ENCODE results near the gene CDC42BPA. TPM values are rescaled to one million over a fixed set of nuclear protein-coding genes. Genes with fewer than 3 reads are reported as not detected.

CDC42BPA gene
- total and polyA plus RNA-seq, 2 donors (not counting 3 experiments of a cell fraction or from before 2014, with no cell fraction given), result 26.1 to 92.6 TPM

DNA sequence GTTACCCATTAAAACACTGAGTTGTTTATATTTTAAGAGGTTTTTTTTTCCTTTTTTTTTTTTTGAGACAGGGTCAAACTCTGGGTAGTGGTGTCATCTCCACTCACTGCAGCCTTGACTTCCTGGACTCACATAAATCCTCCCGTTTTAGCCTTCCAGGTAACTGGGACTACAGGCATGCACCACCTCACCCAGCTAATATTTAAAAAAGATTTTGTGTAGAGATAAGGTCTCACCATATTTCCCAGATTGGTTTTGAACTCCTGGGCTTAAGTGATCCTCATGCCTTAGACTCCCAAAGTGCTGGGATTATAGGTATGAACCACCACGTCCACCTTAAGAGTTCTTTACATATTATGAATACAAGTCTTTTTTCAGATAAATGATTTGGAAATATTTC is 231.7 kb downstream of the CDC42BPA start:
- ChIA-PET CTCF (no interaction called here), POLR2A (no interaction called here)
- no peaks in the 10 kb centered on the region for H3K27me3 ChIP-seq (ENCODE audit: control insufficient read depth in 2 of 2, insufficient read depth in 2 of 2, low read length in 2 of 2)
- FAIRE-seq (no peak), DNase-seq (ENCODE audit: low read depth, low spot score) (no peak)
- H3K27ac ChIP-seq (ENCODE audit: insufficient read depth, low read depth, low read length), result no peak overlapping the region
- intact Hi-C loops (cut with micrococcal nuclease), result no loop called here
- H3K79me2 ChIP-seq (ENCODE audit: control insufficient read depth, insufficient read depth, low read length), result no peaks in the 10 kb centered on the region
- H3K9me1 ChIP-seq (replicated peaks; ENCODE audit: control insufficient read depth, extremely low read depth, insufficient read depth, low read length), result no peaks in the 10 kb centered on the region
- H3K9ac ChIP-seq (replicated peaks; ENCODE audit: extremely low read depth, insufficient read depth, low read length), result no peak overlapping the region
- peaks cover 0 to 7% of the 10 kb centered on the region in 2 experiments for H3K36me3 ChIP-seq (ENCODE audit: control insufficient read depth in 2 of 2, extremely low read depth in 1 of 2, insufficient read depth in 2 of 2, low read length in 2 of 2)
- no peak overlapping the region for H3K4me2 ChIP-seq (ENCODE audit: insufficient read depth, low read length)
- dilution Hi-C loops (cut with MboI; ENCODE audit: extremely low pct_ligation_motif_present, low sequenced_read_pairs), result no loop called here
- no peak overlapping the region for H3K4me3 ChIP-seq (replicated peaks in 1 of 3; ENCODE audit: insufficient read depth in 1 of 3, low read depth in 1 of 3, low read length in 3 of 3)
- no TSS peak for BruUV-seq (replicated peaks)
- H2AFZ ChIP-seq (ENCODE audit: low read depth, low read length), result no peak overlapping the region
- no peaks in the 10 kb centered on the region for H4K20me1 ChIP-seq (replicated peaks; ENCODE audit: control insufficient read depth, extremely low read depth, insufficient read depth, low read length)
- H3K9me3 ChIP-seq (replicated peaks; ENCODE audit: control insufficient read depth, insufficient read depth, low read length), result no peaks in the 10 kb centered on the region
- TF ChIP-seq FOS (IDR thresholded peaks at IDR 0.05; ENCODE audit: borderline replicate concordance, insufficient read depth, low read length) (no peak), POLR2AphosphoS5 (IDR thresholded peaks at IDR 0.05; ENCODE audit: insufficient read depth, low read depth, low read length) (no peak), GATA2 (IDR thresholded peaks at IDR 0.05; ENCODE audit: insufficient read depth, insufficient read length, low read depth, low read length) (no peak), JUN (IDR thresholded peaks at IDR 0.05; ENCODE audit: borderline replicate concordance, insufficient read depth, insufficient read length, low read depth) (no peak), POLR2A (IDR thresholded peaks at IDR 0.05; ENCODE audit: low read depth, low read length) (no peak), MYC (IDR thresholded peaks at IDR 0.05; ENCODE audit: low read depth, low read length) (no peak), EZH2 (IDR thresholded peaks at IDR 0.05; ENCODE audit: borderline replicate concordance, low read depth, low read length, severe bottlenecking) (no peak)
- TF ChIP-seq, protein P1, sequence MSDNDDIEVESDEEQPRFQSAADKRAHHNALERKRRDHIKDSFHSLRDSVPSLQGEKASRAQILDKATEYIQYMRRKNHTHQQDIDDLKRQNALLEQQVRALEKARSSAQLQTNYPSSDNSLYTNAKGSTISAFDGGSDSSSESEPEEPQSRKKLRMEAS (IDR thresholded peaks at IDR 0.05; ENCODE audit: insufficient read depth, insufficient read length), result no peak
- TF ChIP-seq, protein P2, sequence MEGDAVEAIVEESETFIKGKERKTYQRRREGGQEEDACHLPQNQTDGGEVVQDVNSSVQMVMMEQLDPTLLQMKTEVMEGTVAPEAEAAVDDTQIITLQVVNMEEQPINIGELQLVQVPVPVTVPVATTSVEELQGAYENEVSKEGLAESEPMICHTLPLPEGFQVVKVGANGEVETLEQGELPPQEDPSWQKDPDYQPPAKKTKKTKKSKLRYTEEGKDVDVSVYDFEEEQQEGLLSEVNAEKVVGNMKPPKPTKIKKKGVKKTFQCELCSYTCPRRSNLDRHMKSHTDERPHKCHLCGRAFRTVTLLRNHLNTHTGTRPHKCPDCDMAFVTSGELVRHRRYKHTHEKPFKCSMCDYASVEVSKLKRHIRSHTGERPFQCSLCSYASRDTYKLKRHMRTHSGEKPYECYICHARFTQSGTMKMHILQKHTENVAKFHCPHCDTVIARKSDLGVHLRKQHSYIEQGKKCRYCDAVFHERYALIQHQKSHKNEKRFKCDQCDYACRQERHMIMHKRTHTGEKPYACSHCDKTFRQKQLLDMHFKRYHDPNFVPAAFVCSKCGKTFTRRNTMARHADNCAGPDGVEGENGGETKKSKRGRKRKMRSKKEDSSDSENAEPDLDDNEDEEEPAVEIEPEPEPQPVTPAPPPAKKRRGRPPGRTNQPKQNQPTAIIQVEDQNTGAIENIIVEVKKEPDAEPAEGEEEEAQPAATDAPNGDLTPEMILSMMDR (IDR thresholded peaks at IDR 0.05; ENCODE audit: extremely low read depth in 1 of 2, insufficient read depth in 1 of 2, low read depth in 1 of 2, low read length in 2 of 2), result no peak
- no peaks in the 10 kb centered on the region for H3K4me1 ChIP-seq (ENCODE audit: control insufficient read depth, extremely low read depth, insufficient read depth, low read length)

All from endothelial cell of umbilical vein (primary cell).